ENCODE results near the gene MUC3A. TPM values are rescaled to one million over a fixed set of nuclear protein-coding genes. Genes with fewer than 3 reads are reported as not detected.

The MUC3A gene
- total RNA-seq, 4 donors from 2014 or later: 0.09 TPM; not detected in 3

DNA sequence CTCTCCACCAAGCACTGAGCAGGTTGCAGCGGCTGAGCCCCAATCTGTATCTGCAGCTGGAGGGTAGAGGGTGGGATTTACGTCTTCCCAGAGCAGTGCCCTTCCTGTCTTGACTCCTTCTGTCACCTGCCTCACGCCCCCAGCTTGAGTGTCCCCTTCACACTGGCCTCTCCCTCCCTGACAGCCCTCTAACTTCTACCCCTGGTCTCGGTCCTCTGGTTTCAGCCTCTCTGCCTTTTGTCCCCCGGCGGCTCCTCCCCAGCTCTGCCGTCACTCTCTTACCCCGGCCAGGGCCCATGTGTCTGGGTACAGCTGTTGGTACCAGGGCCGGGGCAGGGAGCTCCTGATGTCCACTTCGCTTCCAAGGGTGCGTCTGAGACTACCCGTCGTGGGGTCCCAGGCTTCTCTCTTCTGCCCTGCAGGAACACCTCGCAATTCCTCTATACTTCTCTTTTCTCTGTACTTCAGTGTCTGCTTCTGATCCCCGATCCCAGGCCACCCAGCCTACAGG lies 654 bp downstream of the MUC3A start:
- no peak overlapping the region for H3K27ac ChIP-seq
- no peaks in the 10 kb centered on the region for H3K4me1 ChIP-seq
- intact Hi-C loops (cut with DNase I; ENCODE audit: low total_unique reads): no loop called here
- no peaks in the 10 kb centered on the region for H3K9me3 ChIP-seq
- no peak for DNase-seq
- no peaks in the 10 kb centered on the region for H3K36me3 ChIP-seq
- TF ChIP-seq, protein P1, sequence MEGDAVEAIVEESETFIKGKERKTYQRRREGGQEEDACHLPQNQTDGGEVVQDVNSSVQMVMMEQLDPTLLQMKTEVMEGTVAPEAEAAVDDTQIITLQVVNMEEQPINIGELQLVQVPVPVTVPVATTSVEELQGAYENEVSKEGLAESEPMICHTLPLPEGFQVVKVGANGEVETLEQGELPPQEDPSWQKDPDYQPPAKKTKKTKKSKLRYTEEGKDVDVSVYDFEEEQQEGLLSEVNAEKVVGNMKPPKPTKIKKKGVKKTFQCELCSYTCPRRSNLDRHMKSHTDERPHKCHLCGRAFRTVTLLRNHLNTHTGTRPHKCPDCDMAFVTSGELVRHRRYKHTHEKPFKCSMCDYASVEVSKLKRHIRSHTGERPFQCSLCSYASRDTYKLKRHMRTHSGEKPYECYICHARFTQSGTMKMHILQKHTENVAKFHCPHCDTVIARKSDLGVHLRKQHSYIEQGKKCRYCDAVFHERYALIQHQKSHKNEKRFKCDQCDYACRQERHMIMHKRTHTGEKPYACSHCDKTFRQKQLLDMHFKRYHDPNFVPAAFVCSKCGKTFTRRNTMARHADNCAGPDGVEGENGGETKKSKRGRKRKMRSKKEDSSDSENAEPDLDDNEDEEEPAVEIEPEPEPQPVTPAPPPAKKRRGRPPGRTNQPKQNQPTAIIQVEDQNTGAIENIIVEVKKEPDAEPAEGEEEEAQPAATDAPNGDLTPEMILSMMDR (IDR thresholded peaks at IDR 0.05): no peak
- TF ChIP-seq POLR2A (IDR thresholded peaks at IDR 0.05): no peak
- H3K4me3 ChIP-seq: no peak overlapping the region
- H3K27me3 ChIP-seq: no peaks in the 10 kb centered on the region

DNA sequence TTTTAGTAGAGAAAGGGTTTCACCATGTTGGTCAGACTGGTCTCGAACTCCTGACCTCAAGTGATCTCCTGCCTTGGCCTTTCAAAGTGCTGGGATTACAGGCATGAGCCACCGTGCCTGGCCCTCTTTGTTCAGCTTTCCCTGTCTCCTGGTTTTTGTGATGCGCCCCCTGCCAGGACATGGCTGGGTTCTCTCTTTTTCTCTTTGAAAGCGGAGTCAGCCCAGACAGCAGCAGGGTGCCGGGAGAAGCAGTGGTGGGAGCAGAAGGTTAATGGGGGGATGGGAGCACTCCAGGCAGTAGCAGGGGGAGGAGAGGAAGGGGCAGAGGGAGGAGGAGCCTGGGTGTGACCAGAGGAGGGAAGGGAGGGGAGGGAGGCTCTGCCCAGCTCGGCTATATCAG lies 1.8 kb downstream of the MUC3A start:
- TF ChIP-seq, protein P1 (IDR thresholded peaks at IDR 0.05): no peak
- TF ChIP-seq POLR2A (IDR thresholded peaks at IDR 0.05): no peak
- intact Hi-C loops (cut with DNase I; ENCODE audit: low total_unique reads): no loop called here
- Histone ChIP-seq H3K27me3 (no peaks in the 10 kb centered on the region), H3K36me3 (no peaks in the 10 kb centered on the region), H3K9me3 (no peaks in the 10 kb centered on the region), H3K4me1 (no peaks in the 10 kb centered on the region), H3K4me3 (no peak overlapping the region), H3K27ac (no peak overlapping the region)
- no peak for DNase-seq

DNA sequence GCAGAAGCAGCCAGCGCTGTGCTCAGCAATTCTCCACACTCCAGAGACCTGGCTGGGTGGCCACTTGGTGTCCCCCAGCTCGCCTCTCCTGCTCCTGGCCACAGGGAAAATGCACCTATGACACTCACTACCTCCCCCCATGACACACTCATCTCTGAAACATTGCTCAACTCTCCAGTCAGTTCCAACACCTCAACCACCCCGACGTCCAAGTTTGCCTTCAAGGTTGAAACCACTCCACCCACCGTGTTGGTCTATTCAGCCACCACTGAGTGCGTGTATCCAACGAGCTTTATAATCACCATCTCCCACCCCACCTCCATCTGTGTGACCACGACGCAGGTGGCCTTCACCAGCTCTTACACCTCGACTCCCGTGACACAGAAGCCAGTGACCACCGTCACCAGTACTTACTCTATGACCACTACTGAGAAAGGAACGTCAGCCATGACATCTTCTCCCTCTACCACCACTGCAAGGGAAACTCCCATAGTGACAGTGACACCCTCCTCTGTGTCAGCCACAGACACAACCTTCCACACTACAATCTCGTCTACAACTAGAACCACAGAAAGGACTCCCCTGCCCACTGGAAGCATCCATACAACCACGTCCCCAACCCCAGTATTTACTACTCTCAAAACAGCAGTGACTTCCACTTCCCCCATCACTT lies 2.7 kb downstream of the MUC3A start:
- H3K36me3 ChIP-seq: no peaks in the 10 kb centered on the region
- no peak for DNase-seq
- no peaks in the 10 kb centered on the region for H3K4me1 ChIP-seq
- intact Hi-C loops (cut with DNase I; ENCODE audit: low total_unique reads): no loop called here
- H3K27me3 ChIP-seq: no peaks in the 10 kb centered on the region
- TF ChIP-seq, protein P1 (IDR thresholded peaks at IDR 0.05): no peak
- TF ChIP-seq POLR2A (IDR thresholded peaks at IDR 0.05): no peak
- no peak overlapping the region for H3K4me3 ChIP-seq
- H3K9me3 ChIP-seq: no peaks in the 10 kb centered on the region
- H3K27ac ChIP-seq: no peak overlapping the region

DNA sequence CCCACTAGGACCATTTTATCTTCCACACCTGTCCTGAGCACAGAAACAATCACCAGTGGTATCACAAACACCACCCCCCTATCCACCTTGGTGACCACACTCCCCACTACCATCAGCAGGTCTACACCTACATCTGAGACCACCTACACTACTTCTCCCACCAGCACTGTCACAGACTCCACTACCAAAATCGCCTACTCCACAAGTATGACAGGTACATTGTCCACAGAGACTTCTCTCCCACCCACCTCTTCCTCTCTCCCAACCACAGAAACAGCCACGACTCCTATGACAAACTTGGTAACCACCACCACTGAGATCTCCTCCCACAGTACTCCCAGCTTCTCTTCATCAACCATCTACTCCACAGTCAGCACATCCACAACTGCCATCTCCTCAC lies 3.3 kb downstream of the MUC3A start:
- Histone ChIP-seq H3K27ac (no peak overlapping the region), H3K9me3 (no peaks in the 10 kb centered on the region), H3K4me1 (no peaks in the 10 kb centered on the region), H3K4me3 (no peak overlapping the region), H3K27me3 (no peaks in the 10 kb centered on the region), H3K36me3 (no peaks in the 10 kb centered on the region)
- TF ChIP-seq, protein P1 (IDR thresholded peaks at IDR 0.05): no peak
- no peak for TF ChIP-seq POLR2A (IDR thresholded peaks at IDR 0.05)
- DNase-seq: no peak
- intact Hi-C loops (cut with DNase I; ENCODE audit: low total_unique reads): no loop called here

DNA sequence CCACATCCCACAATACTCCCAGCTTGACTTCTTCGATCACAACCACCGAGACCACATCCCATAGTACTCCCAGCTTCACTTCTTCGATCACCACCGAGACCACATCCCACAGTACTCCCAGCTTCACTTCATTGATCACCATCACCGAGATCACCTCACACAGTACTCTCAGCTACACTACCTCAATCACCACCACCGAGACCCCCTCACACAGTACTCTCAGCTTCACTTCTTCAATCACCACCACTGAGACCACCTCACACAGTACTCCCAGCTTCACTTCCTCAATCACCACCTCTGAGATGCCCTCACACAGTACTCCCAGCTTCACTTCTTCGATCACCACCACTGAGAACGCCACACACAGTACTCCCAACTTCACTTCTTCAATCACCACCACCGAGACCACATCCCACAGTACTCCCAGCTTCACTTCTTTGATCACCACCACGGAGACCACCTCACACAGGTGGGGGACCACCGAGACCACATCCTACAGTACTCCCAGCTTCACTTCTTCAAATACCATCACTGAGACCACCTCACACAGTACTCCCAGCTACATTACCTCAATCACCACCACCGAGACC lies 8.6 kb downstream of the MUC3A start:
- TF ChIP-seq, protein P1 (IDR thresholded peaks at IDR 0.05): no peak
- TF ChIP-seq POLR2A (IDR thresholded peaks at IDR 0.05): no peak
- H3K36me3 ChIP-seq: no peaks in the 10 kb centered on the region
- no peaks in the 10 kb centered on the region for H3K9me3 ChIP-seq
- intact Hi-C loops (cut with DNase I; ENCODE audit: low total_unique reads): no loop called here
- H3K27me3 ChIP-seq: no peaks in the 10 kb centered on the region
- no peak overlapping the region for H3K4me3 ChIP-seq
- H3K4me1 ChIP-seq: no peaks in the 10 kb centered on the region
- DNase-seq: no peak
- no peak overlapping the region for H3K27ac ChIP-seq

All from uterus (tissue), 4 donors.